Mesendoderm (in vitro differentiated cells): ENCODE results near the gene GSG1L.

Experiments used
- DNase-seq: peaks from one replicate; pipeline ENCODE4 v3.0.0; 2013
- H2AK5ac ChIP-seq: 2 replicates; pipeline ENCODE4 v1.6.1; 2013; ENCODE audit warnings: low read length, inconsistent platforms
- H2BK120ac ChIP-seq: 2 replicates; pipeline ENCODE4 v1.6.1; 2013; ENCODE audit warnings: low read depth, mild to moderate bottlenecking, low read length, moderate library complexity, mixed read lengths
- H2BK15ac ChIP-seq: replicated peaks from 2 replicates; pipeline ENCODE4 v1.6.1; 2013; ENCODE audit warnings: low read depth, mild to moderate bottlenecking, moderate library complexity
- H2BK5ac ChIP-seq: 2 replicates; pipeline ENCODE4 v1.6.1; 2013; ENCODE audit warnings: low read length, inconsistent platforms
- H3K18ac ChIP-seq: 2 replicates; pipeline ENCODE4 v1.6.1; 2013; ENCODE audit warnings: mild to moderate bottlenecking, low read length, mixed read lengths
- H3K23ac ChIP-seq: one replicate; pipeline ENCODE4 v1.6.1; 2013; ENCODE audit warnings: low read length
- H3K27ac ChIP-seq: 2 replicates; pipeline ENCODE4 v1.5.1; 2013; ENCODE audit warnings: low read depth, mild to moderate bottlenecking, inconsistent platforms, low read length, moderate library complexity
- H3K27me3 ChIP-seq: 2 replicates; pipeline ENCODE4 v1.6.1; 2013; ENCODE audit warnings: low read length, control low read depth, mild to moderate bottlenecking, inconsistent platforms; ENCODE audit not compliant: insufficient read depth, poor library complexity
- H3K36me3 ChIP-seq: 2 replicates; pipeline ENCODE4 v1.6.1; 2013; ENCODE audit warnings: low read length, inconsistent platforms; ENCODE audit not compliant: control insufficient read depth, insufficient read depth
- H3K4ac ChIP-seq: one replicate; pipeline ENCODE4 v1.6.1; 2013; ENCODE audit warnings: low read depth, mild to moderate bottlenecking, low read length, moderate library complexity
- H3K4me1 ChIP-seq: 2 replicates; pipeline ENCODE4 v1.6.1; 2013; ENCODE audit warnings: low read depth, low read length, inconsistent platforms; ENCODE audit not compliant: control insufficient read depth
- H3K4me2 ChIP-seq: 2 replicates; pipeline ENCODE4 v1.6.1; 2013; ENCODE audit warnings: low read length
- H3K4me3 ChIP-seq: 2 replicates; pipeline ENCODE4 v1.5.1; 2013; ENCODE audit warnings: mild to moderate bottlenecking, low read length
- H3K56ac ChIP-seq: one replicate; pipeline ENCODE4 v1.6.1; 2013; ENCODE audit warnings: low read length
- H3K79me1 ChIP-seq: 2 replicates; pipeline ENCODE4 v1.6.1; 2013; ENCODE audit warnings: low read length, inconsistent platforms
- H3K79me2 ChIP-seq: 2 replicates; pipeline ENCODE4 v1.6.1; 2013; ENCODE audit warnings: mild to moderate bottlenecking, low read length; ENCODE audit not compliant: control insufficient read depth, insufficient read depth
- H3K9ac ChIP-seq: 2 replicates; pipeline ENCODE4 v1.6.1; 2013; ENCODE audit warnings: low read length, inconsistent platforms
- H4K5ac ChIP-seq: one replicate; pipeline ENCODE4 v1.6.1; 2013; ENCODE audit warnings: low read length
- H4K8ac ChIP-seq: one replicate; pipeline ENCODE4 v1.6.1; 2013; ENCODE audit warnings: low read depth, mild to moderate bottlenecking, control low read depth, low read length, moderate library complexity
- WGBS: extraction: QIAGEN DNeasy Blood & Tissue Kit; methylation state at CpG from one replicate; pipeline ENCODE4 v1.1.7; 2013; ENCODE audit warnings: low lambda C conversion rate, missing lambda C conversion rate; ENCODE audit not compliant: insufficient coverage; ENCODE audit errors: extremely low coverage; 5-methylcytosine and 5-hydroxymethylcytosine counted together

The GSG1L gene

DNA sequence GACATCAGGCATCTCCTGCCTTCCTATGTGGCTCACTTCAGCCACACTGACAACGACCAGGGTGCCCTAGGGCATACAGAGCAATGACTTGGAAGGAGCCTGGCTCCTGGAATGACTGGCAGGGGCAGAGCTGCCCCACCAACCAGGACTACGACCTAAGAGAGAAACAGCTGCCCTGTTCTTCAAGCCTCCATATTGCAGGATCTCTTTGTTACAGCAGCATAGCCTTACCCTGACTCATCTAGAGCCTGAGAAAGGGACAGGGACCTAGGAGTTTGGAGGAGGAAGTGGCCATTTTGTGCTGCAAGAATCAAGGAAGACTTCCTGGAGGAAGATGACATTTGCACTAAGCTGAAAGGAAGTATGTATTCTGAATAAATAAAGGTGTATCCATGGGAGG, 49.6 kb downstream of the GSG1L start:
- H3K23ac ChIP-seq: no peak overlapping the region

DNA sequence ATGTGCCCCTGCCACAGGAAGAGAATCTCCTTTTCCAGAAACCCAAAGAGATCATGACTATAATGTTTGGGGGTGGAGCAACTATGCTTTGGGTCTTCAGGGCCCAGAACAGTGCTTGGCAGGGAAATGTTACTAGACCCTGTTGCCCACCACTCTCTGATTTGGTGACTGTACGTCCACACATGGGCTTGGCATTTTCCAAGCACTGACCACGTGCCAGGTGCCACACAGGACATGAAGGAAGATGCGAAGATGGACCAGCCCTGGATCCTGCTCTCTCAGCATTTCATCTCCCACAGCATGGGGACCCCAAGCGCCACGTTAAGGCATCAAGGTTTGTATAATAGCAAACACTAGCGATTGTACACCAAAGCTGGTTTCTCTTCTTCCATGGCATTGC, 50.1 kb downstream of the GSG1L start:
- Histone ChIP-seq H3K56ac (no peak overlapping the region), H3K79me2 (no peaks in the 10 kb centered on the region), H2BK120ac (no peak overlapping the region), H3K27me3 (no peaks in the 10 kb centered on the region), H3K4me2 (no peak overlapping the region), H3K4me3 (no peak overlapping the region), H3K79me1 (no peaks in the 10 kb centered on the region), H2BK5ac (no peak overlapping the region), H4K8ac (no peak overlapping the region), H2AK5ac (no peak overlapping the region), H3K27ac (no peak overlapping the region), H3K18ac (no peak overlapping the region), H3K9ac (no peak overlapping the region), H2BK15ac (no peak overlapping the region), H3K36me3 (no peaks in the 10 kb centered on the region), H3K4ac (no peak overlapping the region), H3K4me1 (no peaks in the 10 kb centered on the region), H3K23ac (no peak overlapping the region), H4K5ac (no peak overlapping the region)
- no peak for DNase-seq
- no CpG with 5 or more reads among the region's 6 CpGs for WGBS

More for the DNA sequence above, 49.6 kb downstream of the GSG1L start:
- no peak overlapping the region for H3K4me2 ChIP-seq
- no peak overlapping the region for H4K8ac ChIP-seq
- no peak overlapping the region for H2AK5ac ChIP-seq
- H4K5ac ChIP-seq: no peak overlapping the region
- DNase-seq: no peak
- no peak overlapping the region for H3K18ac ChIP-seq
- H3K27me3 ChIP-seq: no peaks in the 10 kb centered on the region
- H3K36me3 ChIP-seq: no peaks in the 10 kb centered on the region
- no peak overlapping the region for H3K4ac ChIP-seq
- WGBS: no CpG with 5 or more reads among the region's 2 CpGs
- no peak overlapping the region for H3K27ac ChIP-seq
- H3K79me1 ChIP-seq: no peaks in the 10 kb centered on the region
- no peak overlapping the region for H2BK5ac ChIP-seq
- no peaks in the 10 kb centered on the region for H3K4me1 ChIP-seq
- H3K9ac ChIP-seq: no peak overlapping the region
- H3K4me3 ChIP-seq: no peak overlapping the region
- no peak overlapping the region for H3K56ac ChIP-seq
- H2BK120ac ChIP-seq: no peak overlapping the region
- no peak overlapping the region for H2BK15ac ChIP-seq
- H3K79me2 ChIP-seq: no peaks in the 10 kb centered on the region

DNA sequence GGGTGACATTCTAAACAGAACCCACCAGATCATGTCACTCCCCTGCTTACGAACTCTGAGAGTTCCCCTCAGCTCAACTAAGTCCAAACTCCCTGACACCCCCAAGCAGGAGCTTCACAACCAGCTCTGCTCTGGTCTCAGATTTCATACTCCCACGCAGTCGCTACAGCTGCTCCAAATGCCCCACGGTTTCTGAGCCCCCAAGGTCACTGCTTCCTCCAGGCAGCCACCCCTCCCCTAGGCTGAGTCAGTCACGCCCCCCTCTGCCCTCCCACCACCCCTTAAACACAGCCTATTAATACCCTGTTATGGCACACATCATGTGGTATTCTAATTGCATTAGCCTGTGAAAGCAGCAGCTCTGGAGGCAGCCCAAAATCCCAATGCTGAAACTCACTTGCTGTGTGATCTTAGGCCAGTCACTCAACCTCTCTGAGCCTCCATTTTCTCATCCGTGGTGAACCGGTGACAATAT, 51.5 kb downstream of the GSG1L start:
- H2BK15ac ChIP-seq: no peak overlapping the region
- no peak overlapping the region for H4K8ac ChIP-seq
- no CpG with 5 or more reads among the region's 7 CpGs for WGBS
- no peak overlapping the region for H3K27ac ChIP-seq
- no peaks in the 10 kb centered on the region for H3K79me1 ChIP-seq
- H3K9ac ChIP-seq: no peak overlapping the region
- no peak overlapping the region for H3K4ac ChIP-seq
- no peak overlapping the region for H2BK5ac ChIP-seq
- no peaks in the 10 kb centered on the region for H3K27me3 ChIP-seq
- H4K5ac ChIP-seq: no peak overlapping the region
- no peak overlapping the region for H3K23ac ChIP-seq
- no peak overlapping the region for H3K56ac ChIP-seq
- no peak overlapping the region for H3K4me3 ChIP-seq
- H3K4me2 ChIP-seq: no peak overlapping the region
- DNase-seq: no peak
- H3K4me1 ChIP-seq: no peaks in the 10 kb centered on the region
- no peak overlapping the region for H2AK5ac ChIP-seq
- H2BK120ac ChIP-seq: no peak overlapping the region
- no peak overlapping the region for H3K18ac ChIP-seq
- no peaks in the 10 kb centered on the region for H3K36me3 ChIP-seq
- no peaks in the 10 kb centered on the region for H3K79me2 ChIP-seq

DNA sequence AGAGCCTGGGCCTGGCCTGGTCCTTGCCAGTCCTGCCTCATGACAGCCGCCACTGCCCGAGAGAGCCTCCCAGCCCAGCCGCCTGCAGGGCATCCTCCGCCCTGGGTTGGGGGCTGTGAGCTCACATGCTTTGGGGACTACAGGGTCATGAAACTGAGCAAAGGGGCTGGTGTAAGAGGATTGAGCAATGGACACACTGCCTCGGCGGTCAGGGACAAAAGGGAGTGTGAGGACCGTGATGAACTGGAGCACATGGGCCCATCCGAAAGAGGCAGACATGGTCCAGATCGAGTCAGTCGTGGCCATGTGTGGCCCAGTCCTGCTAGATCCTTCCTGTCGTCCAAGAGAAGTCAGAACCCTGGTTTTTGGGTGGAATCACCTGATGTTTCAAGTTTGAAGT, 52.3 kb downstream of the GSG1L start:
- Histone ChIP-seq H4K8ac (no peak overlapping the region), H2AK5ac (no peak overlapping the region), H3K27ac (no peak overlapping the region), H3K36me3 (no peaks in the 10 kb centered on the region), H3K23ac (no peak overlapping the region), H3K27me3 (no peaks in the 10 kb centered on the region), H3K4ac (no peak overlapping the region), H3K56ac (no peak overlapping the region), H2BK120ac (no peak overlapping the region), H2BK15ac (no peak overlapping the region), H3K9ac (no peak overlapping the region), H3K4me3 (no peak overlapping the region), H3K4me1 (no peaks in the 10 kb centered on the region), H3K18ac (no peak overlapping the region), H3K4me2 (no peak overlapping the region), H4K5ac (no peak overlapping the region), H3K79me2 (no peaks in the 10 kb centered on the region), H2BK5ac (no peak overlapping the region), H3K79me1 (no peaks in the 10 kb centered on the region)
- no peak for DNase-seq
- WGBS: no CpG with 5 or more reads among the region's 11 CpGs

DNA sequence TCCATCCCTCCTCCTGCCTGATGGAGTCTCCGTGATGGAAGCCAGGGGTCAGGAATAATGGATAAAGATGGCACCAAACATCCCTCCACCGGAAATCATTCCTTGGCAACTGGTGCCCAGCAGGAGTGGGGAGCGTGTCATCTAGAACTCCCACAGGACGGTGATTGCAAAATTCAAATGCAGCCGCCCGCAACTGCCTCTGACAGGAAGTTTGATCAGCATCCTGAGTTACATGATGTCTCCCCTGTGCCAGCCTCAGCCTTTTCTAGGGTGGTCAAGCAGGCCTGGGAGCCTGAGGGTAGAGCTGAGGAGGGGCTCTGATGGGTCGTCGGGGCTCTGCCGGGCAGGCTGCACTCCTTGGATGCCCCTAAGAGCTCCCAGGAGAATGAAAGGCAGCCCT, 52.8 kb downstream of the GSG1L start:
- Histone ChIP-seq H4K8ac (no peak overlapping the region), H3K9ac (no peak overlapping the region), H3K36me3 (no peaks in the 10 kb centered on the region), H3K4me2 (no peak overlapping the region), H3K27me3 (no peaks in the 10 kb centered on the region), H2BK5ac (no peak overlapping the region), H3K4me3 (no peak overlapping the region), H3K4ac (no peak overlapping the region), H3K18ac (no peak overlapping the region), H3K79me2 (no peaks in the 10 kb centered on the region), H2AK5ac (no peak overlapping the region), H3K4me1 (no peaks in the 10 kb centered on the region), H3K79me1 (no peaks in the 10 kb centered on the region), H2BK120ac (no peak overlapping the region), H3K23ac (no peak overlapping the region), H3K27ac (no peak overlapping the region), H3K56ac (no peak overlapping the region), H2BK15ac (no peak overlapping the region), H4K5ac (no peak overlapping the region)
- no CpG with 5 or more reads among the region's 9 CpGs for WGBS
- no peak for DNase-seq

DNA sequence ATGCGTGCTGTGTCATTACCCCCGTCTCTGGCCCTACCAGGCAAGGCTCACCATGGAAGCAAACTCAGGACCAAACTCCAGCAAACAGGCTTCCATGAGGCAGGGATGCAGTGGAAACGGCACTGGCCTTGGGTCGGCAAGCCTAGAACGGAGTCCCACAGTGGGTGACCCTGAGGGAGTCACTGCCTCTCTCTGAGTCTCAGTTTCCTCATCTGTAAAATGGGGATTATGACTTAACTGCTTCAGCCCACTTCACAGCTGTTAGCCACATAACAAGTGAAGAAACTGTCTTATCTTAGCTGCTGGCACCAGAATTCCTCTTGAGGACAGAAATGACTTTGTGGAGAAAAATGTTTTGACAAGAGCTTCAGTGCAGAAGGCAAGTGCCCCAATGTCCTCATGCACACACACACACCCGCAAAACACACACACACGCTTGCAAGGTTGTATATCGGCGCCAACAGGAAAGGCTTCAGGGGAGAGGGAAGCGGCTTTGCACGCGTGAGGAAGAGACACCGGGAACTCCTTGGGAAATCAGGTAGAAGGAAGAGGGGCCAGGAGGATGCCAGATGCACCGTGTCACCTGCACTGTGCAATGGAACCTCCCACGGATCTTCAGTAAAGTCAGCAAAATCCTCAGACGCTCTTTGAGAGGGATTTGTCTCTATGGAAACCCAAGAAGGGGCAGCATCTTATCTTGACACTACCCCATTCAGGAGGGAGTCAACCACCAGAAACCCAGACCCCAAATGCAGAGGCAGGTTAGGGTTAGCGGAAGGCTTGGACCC, 53.7 kb downstream of the GSG1L start:
- H3K4me2 ChIP-seq: no peak overlapping the region
- no peak overlapping the region for H2BK15ac ChIP-seq
- DNase-seq: no peak
- no peak overlapping the region for H2BK120ac ChIP-seq
- H4K8ac ChIP-seq: no peak overlapping the region
- H4K5ac ChIP-seq: no peak overlapping the region
- H3K4ac ChIP-seq: no peak overlapping the region
- H3K79me2 ChIP-seq: no peaks in the 10 kb centered on the region
- no peak overlapping the region for H3K4me3 ChIP-seq
- H3K23ac ChIP-seq: no peak overlapping the region
- H3K27me3 ChIP-seq: no peaks in the 10 kb centered on the region
- WGBS: no CpG with 5 or more reads among the region's 17 CpGs
- no peaks in the 10 kb centered on the region for H3K4me1 ChIP-seq
- no peaks in the 10 kb centered on the region for H3K36me3 ChIP-seq
- no peak overlapping the region for H3K56ac ChIP-seq
- H3K18ac ChIP-seq: no peak overlapping the region
- no peak overlapping the region for H3K27ac ChIP-seq
- no peak overlapping the region for H2AK5ac ChIP-seq
- H3K79me1 ChIP-seq: no peaks in the 10 kb centered on the region
- no peak overlapping the region for H2BK5ac ChIP-seq
- H3K9ac ChIP-seq: no peak overlapping the region
